ENCODE results near the gene ORC3.

The ORC3 gene

DNA sequence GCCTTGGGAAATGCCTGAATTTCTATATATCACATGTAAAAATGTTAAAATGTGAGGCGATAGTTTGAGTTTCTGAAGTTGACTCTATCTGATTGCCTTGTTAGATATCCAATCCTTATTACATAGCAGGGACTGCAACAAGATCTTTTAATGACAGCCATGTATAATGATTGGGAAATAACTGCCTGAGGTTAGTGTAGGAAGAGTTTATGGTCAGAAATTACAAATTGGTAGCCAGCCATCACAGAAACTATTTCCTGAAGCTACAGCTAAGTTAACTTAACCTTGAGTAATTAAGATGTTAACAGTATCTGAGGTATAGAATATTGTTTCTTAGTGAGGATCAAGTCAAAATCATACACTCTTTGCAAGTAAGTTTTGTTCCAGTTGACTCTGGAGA lies 71.1 kb downstream of the ORC3 start:
- CTCF ChIA-PET = no interaction called here
- no peak for TF ChIP-seq ZNF561 (tag by site-specific recombination; IDR thresholded peaks at IDR 0.05; ENCODE audit: borderline replicate concordance)
- TF ChIP-seq ZNF585B (tag by site-specific recombination; IDR thresholded peaks at IDR 0.05) = no peak
- TF ChIP-seq ZNF157 (tag by site-specific recombination; IDR thresholded peaks at IDR 0.05) = no peak
- no peak for TF ChIP-seq ZNF530 (tag by site-specific recombination; IDR thresholded peaks at IDR 0.05; ENCODE audit: low read depth)
- no peak for TF ChIP-seq ZNF140 (tag by site-specific recombination; IDR thresholded peaks at IDR 0.05)
- TF ChIP-seq, protein P1, sequence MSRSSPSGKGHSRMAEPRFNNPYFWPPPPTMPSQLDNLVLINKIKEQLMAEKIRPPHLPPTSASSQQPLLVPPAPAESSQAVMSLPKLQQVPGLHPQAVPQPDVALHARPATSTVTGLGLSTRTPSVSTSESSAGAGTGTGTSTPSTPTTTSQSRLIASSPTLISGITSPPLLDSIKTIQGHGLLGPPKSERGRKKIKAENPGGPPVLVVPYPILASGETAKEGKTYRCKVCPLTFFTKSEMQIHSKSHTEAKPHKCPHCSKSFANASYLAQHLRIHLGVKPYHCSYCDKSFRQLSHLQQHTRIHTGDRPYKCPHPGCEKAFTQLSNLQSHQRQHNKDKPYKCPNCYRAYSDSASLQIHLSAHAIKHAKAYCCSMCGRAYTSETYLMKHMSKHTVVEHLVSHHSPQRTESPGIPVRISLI (tag by site-specific recombination; IDR thresholded peaks at IDR 0.05) = no peak
- no peak for TF ChIP-seq AEBP2 (tag by site-specific recombination; IDR thresholded peaks at IDR 0.05; ENCODE audit: borderline replicate concordance)
- no peak for TF ChIP-seq ZSCAN23 (tag by site-specific recombination; IDR thresholded peaks at IDR 0.05)
- TF ChIP-seq ZNF18 (tag by site-specific recombination; IDR thresholded peaks at IDR 0.05) = no peak
- no peak for TF ChIP-seq ZSCAN16 (tag by site-specific recombination; IDR thresholded peaks at IDR 0.05)
- peaks cover 24 to 64% of the 10 kb centered on the region in 2 experiments for H3K36me3 ChIP-seq (ENCODE audit: control insufficient read depth in 2 of 2, insufficient read depth in 1 of 2, low read length in 2 of 2)
- no peaks in the 10 kb centered on the region for H3K4me1 ChIP-seq (ENCODE audit: control insufficient read depth, insufficient read depth, low read length)
- POLR2A ChIA-PET = no interaction called here
- H3K9me3 ChIP-seq (ENCODE audit: control insufficient read depth, insufficient read depth, low read depth, low read length) = no peaks in the 10 kb centered on the region
- H3K4me3 ChIP-seq (ENCODE audit: low read depth, low read length) = no peak overlapping the region
- H3K27ac ChIP-seq (ENCODE audit: extremely low read depth, low read depth, low read length) = no peak overlapping the region

- no peak overlapping the region for H3K4me3 ChIP-seq (ENCODE audit: low read depth, low read length)
- ChIA-PET POLR2A (no interaction called here), CTCF (no interaction called here)
- peaks cover 24 to 65% of the 10 kb centered on the region in 2 experiments for H3K36me3 ChIP-seq (ENCODE audit: control insufficient read depth in 2 of 2, insufficient read depth in 1 of 2, low read length in 2 of 2)
- H3K4me1 ChIP-seq (ENCODE audit: control insufficient read depth, insufficient read depth, low read length) = no peaks in the 10 kb centered on the region
- TF ChIP-seq ZNF629 (tag by site-specific recombination; IDR thresholded peaks at IDR 0.05) (no peak), ZNF214 (tag by site-specific recombination; IDR thresholded peaks at IDR 0.05; ENCODE audit: borderline replicate concordance) (no peak), ZBTB1 (tag by site-specific recombination; IDR thresholded peaks at IDR 0.05) (no peak), ZNF10 (tag by site-specific recombination; IDR thresholded peaks at IDR 0.05) (no peak), ZNF776 (tag by site-specific recombination; IDR thresholded peaks at IDR 0.05; ENCODE audit: borderline replicate concordance) (no peak), ZNF280D (tag by site-specific recombination; IDR thresholded peaks at IDR 0.05) (no peak), ZNF416 (tag by site-specific recombination; IDR thresholded peaks at IDR 0.05) (no peak)
- TF ChIP-seq, protein P1 (tag by site-specific recombination; IDR thresholded peaks at IDR 0.05) = no peak
- H3K9me3 ChIP-seq (ENCODE audit: control insufficient read depth, insufficient read depth, low read depth, low read length) = no peaks in the 10 kb centered on the region
- H3K27ac ChIP-seq (ENCODE audit: extremely low read depth, low read depth, low read length) = no peak overlapping the region
Measured at GRCh38 chr6:87661503-87661902, 71.6 kb downstream of the ORC3 start.
